Measurements from ENCODE around the gene DHDDS.

The DHDDS gene

DNA sequence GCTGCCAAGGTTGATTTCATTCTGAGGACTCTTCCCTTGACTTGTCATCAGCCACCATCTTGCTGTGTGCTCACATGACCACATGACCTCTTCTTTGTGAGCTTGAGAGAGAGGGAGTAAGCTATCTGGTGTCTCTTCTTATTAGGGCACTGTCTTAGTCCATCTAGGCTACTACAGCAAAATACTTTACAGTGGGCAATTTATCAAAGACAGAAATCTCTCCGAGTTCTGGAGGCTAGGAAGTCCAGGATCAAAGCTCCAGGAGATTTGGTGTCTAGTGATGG is 85.6 kb downstream of the DHDDS start:
- no peak overlapping the region for H3K4me3 ChIP-seq (ENCODE audit: low read length)
- TF ChIP-seq, protein P1, sequence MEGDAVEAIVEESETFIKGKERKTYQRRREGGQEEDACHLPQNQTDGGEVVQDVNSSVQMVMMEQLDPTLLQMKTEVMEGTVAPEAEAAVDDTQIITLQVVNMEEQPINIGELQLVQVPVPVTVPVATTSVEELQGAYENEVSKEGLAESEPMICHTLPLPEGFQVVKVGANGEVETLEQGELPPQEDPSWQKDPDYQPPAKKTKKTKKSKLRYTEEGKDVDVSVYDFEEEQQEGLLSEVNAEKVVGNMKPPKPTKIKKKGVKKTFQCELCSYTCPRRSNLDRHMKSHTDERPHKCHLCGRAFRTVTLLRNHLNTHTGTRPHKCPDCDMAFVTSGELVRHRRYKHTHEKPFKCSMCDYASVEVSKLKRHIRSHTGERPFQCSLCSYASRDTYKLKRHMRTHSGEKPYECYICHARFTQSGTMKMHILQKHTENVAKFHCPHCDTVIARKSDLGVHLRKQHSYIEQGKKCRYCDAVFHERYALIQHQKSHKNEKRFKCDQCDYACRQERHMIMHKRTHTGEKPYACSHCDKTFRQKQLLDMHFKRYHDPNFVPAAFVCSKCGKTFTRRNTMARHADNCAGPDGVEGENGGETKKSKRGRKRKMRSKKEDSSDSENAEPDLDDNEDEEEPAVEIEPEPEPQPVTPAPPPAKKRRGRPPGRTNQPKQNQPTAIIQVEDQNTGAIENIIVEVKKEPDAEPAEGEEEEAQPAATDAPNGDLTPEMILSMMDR (conservative IDR thresholded peaks at IDR 0.05; ENCODE audit: low read length): no peak
- no peak for DNase-seq (ENCODE audit: low read depth)

DNA sequence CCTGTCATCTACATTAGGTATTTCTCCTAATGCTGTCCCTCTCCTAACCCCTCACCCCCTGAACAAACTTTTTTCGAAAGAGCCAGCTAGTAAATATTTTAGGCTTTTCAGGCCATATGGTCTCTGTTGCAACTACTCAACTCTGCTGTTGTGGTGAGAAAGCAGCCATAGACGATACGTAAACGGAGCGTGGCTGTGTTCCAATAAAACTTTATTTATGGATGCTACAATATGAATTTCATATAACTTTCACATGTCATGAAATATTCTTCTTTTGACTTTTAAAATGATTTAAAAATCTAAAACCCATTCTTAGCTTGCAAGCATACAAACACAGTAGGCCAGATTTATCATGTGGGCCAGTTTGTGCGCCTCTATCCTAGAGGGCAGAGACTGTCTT is 86.2 kb downstream of the DHDDS start:
- TF ChIP-seq, protein P1 (conservative IDR thresholded peaks at IDR 0.05; ENCODE audit: low read length): no peak
- H3K4me3 ChIP-seq (ENCODE audit: low read length): no peak overlapping the region
- no peak for DNase-seq (ENCODE audit: low read depth)

DNA sequence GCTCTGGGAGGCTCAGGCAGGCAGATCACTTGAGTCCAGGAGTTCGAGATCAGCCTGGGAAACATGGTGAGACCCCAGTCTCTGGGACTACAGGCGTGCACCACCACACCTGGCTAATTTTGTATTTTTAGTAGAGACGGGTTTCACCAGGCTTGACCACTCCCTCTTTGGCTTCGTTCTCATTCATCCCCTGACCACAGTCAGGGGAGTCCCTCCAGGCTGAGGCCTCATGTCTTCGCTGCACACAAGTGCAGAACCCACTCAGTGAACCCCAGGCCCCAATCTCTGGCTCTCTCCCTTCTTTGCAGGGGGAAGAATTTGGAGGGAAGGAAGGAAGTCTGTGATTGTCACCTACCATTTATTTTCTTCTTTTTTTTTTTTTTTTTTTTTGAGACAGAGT is 88.2 kb downstream of the DHDDS start:
- DNase-seq (ENCODE audit: low read depth): no peak
- TF ChIP-seq, protein P1 (conservative IDR thresholded peaks at IDR 0.05; ENCODE audit: low read length): no peak
- no peak overlapping the region for H3K4me3 ChIP-seq (ENCODE audit: low read length)
